HEK293 (cell line): ENCODE data around the gene PNKD.

ENCODE experiments used
- KLF16 ChIP-seq: fragments of 450-650 bp; formaldehyde crosslinking; IDR thresholded peaks from 2 replicates; pipeline ENCODE4 v1.5.1; 2017; ENCODE audit warnings: missing biosample characterization, missing genetic modification characterization
- KLF9 ChIP-seq: fragments of 450-650 bp; formaldehyde crosslinking; IDR thresholded peaks from 2 replicates; pipeline ENCODE4 v1.5.1; 2016; ENCODE audit warnings: missing biosample characterization, missing genetic modification characterization, low read depth
- ZNF311 ChIP-seq: fragments of 450-650 bp; formaldehyde crosslinking; IDR thresholded peaks from 2 replicates; pipeline ENCODE4 v1.5.1; 2017; ENCODE audit warnings: missing biosample characterization, missing genetic modification characterization, borderline replicate concordance
- TF ChIP-seq, protein P1 (sequence below): fragments of 450-650 bp; formaldehyde crosslinking; IDR thresholded peaks from 2 replicates; pipeline ENCODE4 v1.5.1; 2016; ENCODE audit warnings: missing biosample characterization, missing genetic modification characterization, low read depth
- TF ChIP-seq, protein P2 (sequence below): IDR thresholded peaks from 2 replicates; pipeline ENCODE4 v1.6.1; 2011; ENCODE audit warnings: mild to moderate bottlenecking, low read depth, low read length, borderline replicate concordance
- TF ChIP-seq, protein P3 (sequence below): fragments of 450-650 bp; formaldehyde crosslinking; IDR thresholded peaks from 2 replicates; pipeline ENCODE4 v1.5.1; 2016; ENCODE audit warnings: missing biosample characterization, missing genetic modification characterization

DNA sequence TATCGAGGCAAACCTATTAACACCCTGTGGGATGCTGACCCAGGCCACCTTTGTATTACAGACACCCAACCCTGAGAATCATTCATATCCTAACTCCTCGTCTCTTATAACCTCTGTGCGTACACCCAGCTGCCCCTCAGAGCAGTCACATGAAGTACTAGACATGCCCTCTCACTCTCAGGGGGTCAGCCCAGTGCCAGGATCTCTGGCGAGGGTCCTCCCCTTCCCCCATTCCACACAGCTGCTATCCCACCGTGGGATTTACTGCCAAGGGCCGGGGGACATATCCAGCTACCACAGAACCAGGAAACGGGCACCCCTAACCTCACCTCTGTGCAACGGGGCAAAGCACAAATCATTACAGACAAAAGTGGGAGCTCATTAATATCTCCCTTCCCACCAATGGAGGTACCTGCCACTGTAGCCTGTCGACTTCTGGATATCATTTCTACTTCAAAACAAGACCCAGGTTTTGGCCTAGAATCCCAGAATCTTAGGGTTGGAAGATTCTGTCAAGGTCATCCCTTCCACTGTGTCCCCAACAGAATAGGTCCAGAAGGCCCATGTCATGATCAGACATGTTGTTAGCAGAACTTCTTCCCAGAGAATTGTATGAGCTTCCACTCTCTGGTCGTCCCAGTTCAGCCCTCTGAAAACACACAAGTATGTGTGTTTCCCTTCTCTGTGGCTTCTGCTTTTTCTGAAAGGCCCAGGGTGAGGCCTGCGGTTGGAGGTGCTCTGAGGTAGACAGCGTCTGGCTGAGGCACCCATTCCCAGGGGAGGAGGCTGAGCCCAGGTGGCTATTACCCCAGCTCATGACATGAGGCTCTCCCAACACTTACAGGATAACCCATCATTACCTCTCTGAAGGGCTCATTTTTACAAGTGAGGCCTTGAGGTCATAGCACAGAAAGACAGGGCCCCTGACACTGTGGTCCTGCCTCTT, 20.3 kb downstream of the PNKD start:
- no peak for TF ChIP-seq ZNF311
- TF ChIP-seq, protein P1, sequence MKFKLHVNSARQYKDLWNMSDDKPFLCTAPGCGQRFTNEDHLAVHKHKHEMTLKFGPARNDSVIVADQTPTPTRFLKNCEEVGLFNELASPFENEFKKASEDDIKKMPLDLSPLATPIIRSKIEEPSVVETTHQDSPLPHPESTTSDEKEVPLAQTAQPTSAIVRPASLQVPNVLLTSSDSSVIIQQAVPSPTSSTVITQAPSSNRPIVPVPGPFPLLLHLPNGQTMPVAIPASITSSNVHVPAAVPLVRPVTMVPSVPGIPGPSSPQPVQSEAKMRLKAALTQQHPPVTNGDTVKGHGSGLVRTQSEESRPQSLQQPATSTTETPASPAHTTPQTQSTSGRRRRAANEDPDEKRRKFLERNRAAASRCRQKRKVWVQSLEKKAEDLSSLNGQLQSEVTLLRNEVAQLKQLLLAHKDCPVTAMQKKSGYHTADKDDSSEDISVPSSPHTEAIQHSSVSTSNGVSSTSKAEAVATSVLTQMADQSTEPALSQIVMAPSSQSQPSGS (tag by site-specific recombination) = no peak
- no peak for TF ChIP-seq KLF16 (tag by site-specific recombination)
- TF ChIP-seq, protein P2, sequence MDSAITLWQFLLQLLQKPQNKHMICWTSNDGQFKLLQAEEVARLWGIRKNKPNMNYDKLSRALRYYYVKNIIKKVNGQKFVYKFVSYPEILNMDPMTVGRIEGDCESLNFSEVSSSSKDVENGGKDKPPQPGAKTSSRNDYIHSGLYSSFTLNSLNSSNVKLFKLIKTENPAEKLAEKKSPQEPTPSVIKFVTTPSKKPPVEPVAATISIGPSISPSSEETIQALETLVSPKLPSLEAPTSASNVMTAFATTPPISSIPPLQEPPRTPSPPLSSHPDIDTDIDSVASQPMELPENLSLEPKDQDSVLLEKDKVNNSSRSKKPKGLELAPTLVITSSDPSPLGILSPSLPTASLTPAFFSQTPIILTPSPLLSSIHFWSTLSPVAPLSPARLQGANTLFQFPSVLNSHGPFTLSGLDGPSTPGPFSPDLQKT = no peak
- TF ChIP-seq KLF9 (tag by site-specific recombination) = no peak
- TF ChIP-seq, protein P3, sequence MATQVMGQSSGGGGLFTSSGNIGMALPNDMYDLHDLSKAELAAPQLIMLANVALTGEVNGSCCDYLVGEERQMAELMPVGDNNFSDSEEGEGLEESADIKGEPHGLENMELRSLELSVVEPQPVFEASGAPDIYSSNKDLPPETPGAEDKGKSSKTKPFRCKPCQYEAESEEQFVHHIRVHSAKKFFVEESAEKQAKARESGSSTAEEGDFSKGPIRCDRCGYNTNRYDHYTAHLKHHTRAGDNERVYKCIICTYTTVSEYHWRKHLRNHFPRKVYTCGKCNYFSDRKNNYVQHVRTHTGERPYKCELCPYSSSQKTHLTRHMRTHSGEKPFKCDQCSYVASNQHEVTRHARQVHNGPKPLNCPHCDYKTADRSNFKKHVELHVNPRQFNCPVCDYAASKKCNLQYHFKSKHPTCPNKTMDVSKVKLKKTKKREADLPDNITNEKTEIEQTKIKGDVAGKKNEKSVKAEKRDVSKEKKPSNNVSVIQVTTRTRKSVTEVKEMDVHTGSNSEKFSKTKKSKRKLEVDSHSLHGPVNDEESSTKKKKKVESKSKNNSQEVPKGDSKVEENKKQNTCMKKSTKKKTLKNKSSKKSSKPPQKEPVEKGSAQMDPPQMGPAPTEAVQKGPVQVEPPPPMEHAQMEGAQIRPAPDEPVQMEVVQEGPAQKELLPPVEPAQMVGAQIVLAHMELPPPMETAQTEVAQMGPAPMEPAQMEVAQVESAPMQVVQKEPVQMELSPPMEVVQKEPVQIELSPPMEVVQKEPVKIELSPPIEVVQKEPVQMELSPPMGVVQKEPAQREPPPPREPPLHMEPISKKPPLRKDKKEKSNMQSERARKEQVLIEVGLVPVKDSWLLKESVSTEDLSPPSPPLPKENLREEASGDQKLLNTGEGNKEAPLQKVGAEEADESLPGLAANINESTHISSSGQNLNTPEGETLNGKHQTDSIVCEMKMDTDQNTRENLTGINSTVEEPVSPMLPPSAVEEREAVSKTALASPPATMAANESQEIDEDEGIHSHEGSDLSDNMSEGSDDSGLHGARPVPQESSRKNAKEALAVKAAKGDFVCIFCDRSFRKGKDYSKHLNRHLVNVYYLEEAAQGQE (tag by site-specific recombination) = no peak
